Psoas muscle (tissue), 8 donors: ENCODE measurements around the gene ANP32E. TPM values are rescaled to one million over a fixed set of nuclear protein-coding genes. Genes with fewer than 3 reads are reported as not detected.
A peak's percentile ranks its signal among the peaks of the same experiment; 100 is the strongest.
"Not testable (repeated sequence)": the region's sequence is repeated elsewhere in the genome, so short reads cannot be mapped to it uniquely, and the experiment has no call there.

Experiments
- ATAC-seq, 4 donors: fragments of 200-7000 bp; cut with Tn5 transposase; one replicate each; pipeline ENCODE4 v1.9.1; 2020; ENCODE audit warnings: moderate library complexity in 3 of 4, mild to moderate bottlenecking in 2 of 4
- DNase-seq, 2 donors: peaks; one replicate each; pipeline ENCODE4 v3.0.0-alpha.2; 2020
- H3K27ac ChIP-seq: fragments of 200-600 bp; one replicate; pipeline ENCODE4 v1.8.0; 2022
- H3K27me3 ChIP-seq, 3 donors: fragments of 200-600 bp in 1 of 3; one replicate each; pipeline versions ENCODE4 v1.6.1 to v1.8.0; 2013 to 2022; ENCODE audit warnings: low read length in 2 of 3, mild to moderate bottlenecking in 2 of 3, moderate library complexity in 1 of 3; ENCODE audit not compliant: insufficient read depth in 3 of 3
- H3K36me3 ChIP-seq, 2 donors: fragments of 200-600 bp in 1 of 2; one replicate each; pipeline versions ENCODE4 v1.6.1 to v1.8.0; 2013 to 2022; ENCODE audit warnings: low read depth in 1 of 2, mild to moderate bottlenecking in 1 of 2, moderate library complexity in 1 of 2; ENCODE audit not compliant: insufficient read depth in 1 of 2
- H3K4me1 ChIP-seq: fragments of 200-600 bp; one replicate; pipeline ENCODE4 v1.8.0; 2022
- H3K4me3 ChIP-seq: fragments of 200-600 bp; one replicate; pipeline ENCODE4 v1.8.0; 2022; ENCODE audit warnings: mild to moderate bottlenecking
- H3K9me3 ChIP-seq: fragments of 200-600 bp; one replicate; pipeline ENCODE4 v1.8.0; 2022
- WGBS, 3 donors: extraction: QIAGEN DNeasy Blood & Tissue Kit; methylation state at CpG; one replicate each; pipeline versions ENCODE4 v1.1.6 to v1.1.7; 2013; 5-methylcytosine and 5-hydroxymethylcytosine counted together
- intact Hi-C, 2 donors: fragments of 100-400 bp; cut with DNase I; formaldehyde crosslinking; loops; one replicate each; pipeline versions ENCODE4 v1.11.0 to v1.14.2; 2022
- polyA plus RNA-seq, 3 donors: library from polyadenylated mRNA; stranded (reverse); fragments of 200-250 nt; gene quantifications; one replicate each; pipeline ENCODE4 v1.2.3, GENCODE V29; 2013
- total RNA-seq, 4 donors: library from RNA; stranded (reverse); fragmentation: NEBNext Ultra II Directional in 2 of 4; extraction: Animal tissue kit (Norgen Biotek cat#: 25700) in 2 of 4; gene quantifications; one replicate each; pipeline versions ENCODE4 v1.2.1 to v1.2.4, GENCODE V29; 2021 to 2023
- TF ChIP-seq, protein P1 (sequence below): fragments of 200-600 bp; IDR thresholded peaks from one replicate; pipeline ENCODE4 v1.8.0; 2022; ENCODE audit warnings: antibody characterized with exemption
- donor health status: healthy with polysubstance abuse.
- donor health status: DM: no; HTN: no; CAD: no; lungs with moderate emphysema.
- donor health status: Bipolar disorder and iron deficiency.
- donor health status: healthy.
- donor health status: DM: yes; HTN: yes; CAD: no.
- donor health status: DM: no; HTN: no; CAD: no.
- donor health status: DM: no; HTN: no; CAD: no.
- donor health status: DM: yes; HTN: yes; CAD: no.

Gene ANP32E
- total and polyA plus RNA-seq, 7 donors = 14.4 to 93.0 (median 27.4) TPM

DNA sequence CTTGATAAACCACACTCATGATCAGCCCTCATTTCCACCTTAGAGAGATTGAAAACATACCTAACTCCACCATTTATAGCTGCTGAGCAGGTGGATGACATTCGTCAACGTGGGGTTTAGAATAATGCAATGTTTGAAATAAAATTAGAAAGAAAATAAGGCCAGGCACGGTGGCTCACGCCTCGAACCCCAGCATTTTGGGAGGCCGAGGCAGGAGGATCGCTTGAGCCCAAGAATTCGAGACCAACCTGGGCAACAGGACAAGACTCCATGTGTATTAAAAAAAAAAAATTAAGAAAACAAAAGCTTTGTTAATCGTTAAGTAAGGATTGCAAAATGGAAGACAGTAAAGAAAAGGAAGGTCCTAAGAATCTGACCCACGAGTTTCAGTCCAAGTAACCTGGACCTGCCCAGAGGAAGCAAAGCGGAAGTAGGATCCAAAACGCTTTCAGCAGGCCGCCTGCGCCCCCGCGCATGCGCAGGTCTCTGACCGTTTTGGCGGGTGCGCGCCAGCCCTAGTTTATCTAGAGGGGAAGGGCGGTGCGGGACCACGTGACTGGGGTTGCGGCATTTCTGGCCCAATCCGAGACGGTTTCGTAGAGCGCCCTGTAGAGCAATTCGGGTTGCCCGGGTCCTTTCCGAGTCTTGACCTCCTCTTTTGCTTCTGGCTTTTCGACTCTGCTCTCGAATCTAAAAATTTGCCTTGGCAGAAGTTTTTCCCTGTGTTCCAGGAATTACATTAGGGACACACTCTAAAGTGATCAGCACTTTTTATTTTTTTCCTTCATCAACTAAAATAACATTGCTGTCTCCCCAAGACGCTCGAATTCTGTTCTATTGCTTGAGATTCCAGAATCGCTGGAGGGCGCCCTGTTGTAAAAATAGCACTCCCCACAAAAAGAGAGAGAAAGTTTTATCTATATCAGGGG lies 22.5 kb downstream of the ANP32E start:
- intact Hi-C loops = no loop called here
- ATAC-seq = peak; percentile 99 to 100 (median 99)
- peak overlapping the region; percentile 71 for H3K4me3 ChIP-seq
- H3K27me3 ChIP-seq = no peaks in the 10 kb centered on the region
- WGBS, 3 donors = 15 to 17% (median 15%) methylated on average over 38 of the region's 38 CpGs
- H3K4me1 ChIP-seq = no peaks in the 10 kb centered on the region
- H3K36me3 ChIP-seq = no peaks in the 10 kb centered on the region
- peak; percentile 96 to 98 for DNase-seq
- TF ChIP-seq, protein P1, sequence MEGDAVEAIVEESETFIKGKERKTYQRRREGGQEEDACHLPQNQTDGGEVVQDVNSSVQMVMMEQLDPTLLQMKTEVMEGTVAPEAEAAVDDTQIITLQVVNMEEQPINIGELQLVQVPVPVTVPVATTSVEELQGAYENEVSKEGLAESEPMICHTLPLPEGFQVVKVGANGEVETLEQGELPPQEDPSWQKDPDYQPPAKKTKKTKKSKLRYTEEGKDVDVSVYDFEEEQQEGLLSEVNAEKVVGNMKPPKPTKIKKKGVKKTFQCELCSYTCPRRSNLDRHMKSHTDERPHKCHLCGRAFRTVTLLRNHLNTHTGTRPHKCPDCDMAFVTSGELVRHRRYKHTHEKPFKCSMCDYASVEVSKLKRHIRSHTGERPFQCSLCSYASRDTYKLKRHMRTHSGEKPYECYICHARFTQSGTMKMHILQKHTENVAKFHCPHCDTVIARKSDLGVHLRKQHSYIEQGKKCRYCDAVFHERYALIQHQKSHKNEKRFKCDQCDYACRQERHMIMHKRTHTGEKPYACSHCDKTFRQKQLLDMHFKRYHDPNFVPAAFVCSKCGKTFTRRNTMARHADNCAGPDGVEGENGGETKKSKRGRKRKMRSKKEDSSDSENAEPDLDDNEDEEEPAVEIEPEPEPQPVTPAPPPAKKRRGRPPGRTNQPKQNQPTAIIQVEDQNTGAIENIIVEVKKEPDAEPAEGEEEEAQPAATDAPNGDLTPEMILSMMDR = no peak
- H3K9me3 ChIP-seq = no peaks in the 10 kb centered on the region
- peak overlapping the region; percentile 89 for H3K27ac ChIP-seq

DNA sequence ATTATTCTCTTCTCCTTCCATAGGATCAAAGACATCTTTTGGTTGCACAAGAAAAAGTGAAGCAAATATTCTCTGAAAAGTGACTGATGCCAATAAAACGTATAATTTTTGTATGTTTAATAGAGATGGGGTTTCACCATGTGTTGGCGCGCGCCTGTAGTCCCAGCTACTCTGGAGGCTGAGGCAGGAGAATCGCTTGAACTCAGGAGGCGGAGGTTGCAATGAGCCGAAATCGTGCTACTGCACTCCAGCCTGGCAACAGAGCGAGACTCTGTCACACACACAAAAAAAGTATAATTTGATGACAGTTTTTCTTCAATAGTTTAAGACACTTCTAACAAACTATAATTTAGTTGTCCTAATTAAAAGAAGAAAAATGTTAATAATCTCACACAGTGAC lies 23.8 kb downstream of the ANP32E start:
- TF ChIP-seq, protein P1 = no peak
- Histone ChIP-seq H3K9me3 (no peaks in the 10 kb centered on the region), H3K4me3 (no peak overlapping the region), H3K4me1 (no peaks in the 10 kb centered on the region), H3K27me3 (no peaks in the 10 kb centered on the region), H3K36me3 (no peaks in the 10 kb centered on the region), H3K27ac (no peak overlapping the region)
- intact Hi-C loops = no loop called here
- WGBS, 3 donors = 95 to 98% (median 96%) methylated on average over 9 of the region's 9 CpGs
- ATAC-seq = no peak
- no peak for DNase-seq

DNA sequence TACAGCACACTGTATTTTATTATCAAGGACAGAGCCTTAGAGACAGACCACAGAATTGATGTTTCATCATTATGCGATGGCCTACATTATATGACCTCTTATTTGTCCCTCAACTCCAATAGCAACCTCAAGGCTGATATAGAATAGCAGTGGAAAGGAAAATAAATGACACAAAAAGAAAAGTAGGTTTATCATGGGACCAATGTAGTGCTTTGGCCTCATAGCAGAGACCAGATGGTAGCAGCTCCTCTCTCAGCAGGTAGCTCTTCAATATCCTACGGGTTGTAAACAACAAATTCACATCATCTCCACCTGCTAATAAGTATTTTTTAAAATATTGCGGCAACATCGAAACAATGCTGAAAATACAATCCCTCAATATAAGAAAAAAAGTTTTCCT lies 25.2 kb downstream of the ANP32E start:
- ATAC-seq (no peak), DNase-seq (no peak)
- TF ChIP-seq, protein P1 = no peak
- Histone ChIP-seq H3K9me3 (no peaks in the 10 kb centered on the region), H3K36me3 (no peaks in the 10 kb centered on the region), H3K4me1 (no peaks in the 10 kb centered on the region), H3K27me3 (no peaks in the 10 kb centered on the region), H3K27ac (no peak overlapping the region), H3K4me3 (no peak overlapping the region)
- 93 to 95% (median 94%) methylated on average over 4 of the region's 4 CpGs for WGBS, 3 donors
- intact Hi-C loops = no loop called here

DNA sequence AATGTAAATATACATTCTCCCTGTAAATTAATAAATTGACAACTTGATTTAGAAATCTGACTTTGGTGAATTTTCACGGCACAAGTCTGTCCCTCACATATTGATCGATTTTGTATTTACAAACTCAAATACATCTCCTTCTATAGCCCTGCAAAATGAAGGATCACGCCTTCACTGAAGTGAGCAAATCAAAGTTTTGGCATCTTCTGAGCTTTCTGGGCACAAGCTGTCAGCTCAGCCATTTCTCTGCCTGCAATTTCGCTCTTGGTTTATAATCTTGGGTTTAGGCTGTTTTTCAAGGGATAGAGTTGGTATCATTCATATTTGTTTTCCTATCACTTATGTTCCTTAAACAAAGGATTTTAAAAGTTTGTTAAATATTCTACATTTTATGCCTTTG lies 25.8 kb downstream of the ANP32E start:
- TF ChIP-seq, protein P1 = no peak

DNA sequence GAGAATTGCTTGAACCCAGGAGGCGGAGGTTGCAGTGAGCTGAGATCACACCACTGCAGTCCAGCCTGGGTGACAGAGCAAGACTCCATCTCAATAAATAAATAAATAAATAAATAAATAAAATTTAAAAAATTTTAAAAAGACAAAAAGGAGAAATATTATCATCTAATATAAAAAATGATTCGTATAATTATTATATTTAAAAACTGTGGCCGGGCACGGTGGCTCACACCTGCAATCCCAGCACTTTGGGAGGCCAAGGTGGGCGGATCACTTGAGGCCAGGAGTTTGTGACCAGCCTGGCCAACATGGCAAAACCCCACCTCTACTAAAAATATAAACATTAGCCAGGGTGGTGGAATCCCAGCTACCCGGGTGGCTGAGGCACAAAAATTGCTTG lies 27.5 kb downstream of the ANP32E start:
- intact Hi-C loops, H3K27ac ChIP-seq, H3K36me3 ChIP-seq, H3K27me3 ChIP-seq, H3K9me3 ChIP-seq, DNase-seq, ATAC-seq, H3K4me3 ChIP-seq, H3K4me1 ChIP-seq: not testable (repeated sequence)
- 74 to 88% (median 81%) methylated on average over 6 of the region's 6 CpGs for WGBS, 3 donors

More for the DNA sequence above, 25.8 kb downstream of the ANP32E start:
- no peak for ATAC-seq
- intact Hi-C loops = no loop called here
- H3K36me3 ChIP-seq = no peaks in the 10 kb centered on the region
- H3K27ac ChIP-seq = no peak overlapping the region
- no peak for DNase-seq
- no peaks in the 10 kb centered on the region for H3K9me3 ChIP-seq
- 90 to 95% (median 91%) methylated on average over 4 of the region's 4 CpGs for whole genome bisulfite sequencing, 3 donors
- no peaks in the 10 kb centered on the region for H3K27me3 ChIP-seq
- H3K4me3 ChIP-seq = no peak overlapping the region
- no peaks in the 10 kb centered on the region for H3K4me1 ChIP-seq
